Hematopoietic multipotent progenitor cell treated with erythropoietin and hydrocortisone succinate and interleukin-3 and kit ligand, for 15 days (in vitro differentiated cells): ENCODE results near the gene STOX1.
"Not testable (repeated sequence)": the region's sequence is repeated elsewhere in the genome, so short reads cannot be mapped to it uniquely, and the experiment has no call there.

ENCODE experiments used
- DNase-seq: peaks from one replicate; pipeline ENCODE4 v3.0.0-alpha.2; 2015; ENCODE audit warnings: low spot score

The STOX1 gene

DNA sequence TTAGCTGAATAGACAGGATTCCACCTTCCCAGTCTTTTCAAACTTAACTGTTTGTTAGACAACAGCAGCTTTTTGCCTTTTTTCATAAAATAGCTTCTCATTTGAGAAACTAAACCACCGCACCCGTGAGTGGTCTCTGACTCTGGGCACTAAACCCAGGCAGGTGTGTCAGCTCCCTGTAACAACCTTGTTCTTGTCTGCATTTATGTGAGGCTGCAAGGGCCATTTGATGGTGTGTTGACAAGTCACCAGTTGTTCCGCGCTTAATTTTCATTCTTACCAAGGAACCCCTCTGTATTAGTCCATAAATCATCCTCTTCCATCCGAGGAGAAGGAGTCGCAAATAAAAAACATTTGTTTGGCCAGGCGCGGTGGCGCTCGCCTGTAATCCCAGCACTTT is 1.5 kb downstream of the STOX1 start:
- DNase-seq = no peak

DNA sequence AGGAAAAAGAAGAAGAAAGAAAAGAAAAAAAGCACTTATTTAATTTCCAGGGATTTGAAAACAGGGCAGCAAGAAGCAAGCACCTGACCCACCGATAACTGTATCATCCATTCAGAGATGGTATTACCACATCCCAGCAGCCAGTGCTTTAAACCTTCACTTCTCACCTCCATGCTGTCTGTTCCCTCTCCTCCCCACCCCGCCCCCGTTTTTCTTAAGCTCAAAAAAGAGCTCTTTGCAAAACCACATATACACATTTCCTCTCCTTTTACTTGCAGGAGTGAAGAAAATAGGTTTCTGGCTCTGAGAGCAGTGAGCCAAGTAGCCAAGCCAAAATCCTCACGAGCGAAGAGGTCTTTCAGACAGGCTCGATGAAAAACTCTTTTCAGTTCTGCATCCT is 2.2 kb downstream of the STOX1 start:
- no peak for DNase-seq

GRCh38 chr10:68829952-68830351 is 2.6 kb downstream of the STOX1 start:
- no peak for DNase-seq

GRCh38 chr10:68831961-68832455 is 4.7 kb downstream of the STOX1 start:
- DNase-seq = no peak

GRCh38 chr10:68832601-68833000 is 5.3 kb downstream of the STOX1 start:
- no peak for DNase-seq

- DNase-seq = no peak
Observed at GRCh38 chr10:68837626-68838322, 10.4 kb downstream of the STOX1 start.

GRCh38 chr10:68840650-68841049 is 13.3 kb downstream of the STOX1 start:
- not testable (repeated sequence) for DNase-seq

DNA sequence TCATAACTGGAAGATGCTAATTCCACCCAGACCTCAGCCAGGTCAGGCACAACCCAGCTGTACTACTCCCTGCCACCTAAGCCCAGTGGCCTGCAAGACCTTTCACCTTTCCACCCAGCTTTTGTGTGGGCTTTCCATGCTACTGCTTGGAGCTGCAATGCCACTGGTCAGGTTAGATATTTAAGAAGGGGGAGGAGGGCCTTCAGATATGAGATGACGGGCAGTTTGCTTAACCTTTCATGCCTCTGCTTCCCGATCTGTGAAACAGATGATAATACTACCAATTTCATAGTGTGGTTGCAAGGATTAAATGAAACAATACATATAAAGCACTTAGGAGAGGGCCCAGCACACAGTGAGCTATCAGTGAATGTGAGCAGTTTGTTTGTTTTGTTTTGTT is 20.9 kb downstream of the STOX1 start:
- DNase-seq = no peak

- DNase-seq = no peak
Observed at GRCh38 chr10:68848806-68849205, 21.5 kb downstream of the STOX1 start.

- DNase-seq = no peak
Observed at GRCh38 chr10:68856352-68856751, 29.0 kb downstream of the STOX1 start.

DNA sequence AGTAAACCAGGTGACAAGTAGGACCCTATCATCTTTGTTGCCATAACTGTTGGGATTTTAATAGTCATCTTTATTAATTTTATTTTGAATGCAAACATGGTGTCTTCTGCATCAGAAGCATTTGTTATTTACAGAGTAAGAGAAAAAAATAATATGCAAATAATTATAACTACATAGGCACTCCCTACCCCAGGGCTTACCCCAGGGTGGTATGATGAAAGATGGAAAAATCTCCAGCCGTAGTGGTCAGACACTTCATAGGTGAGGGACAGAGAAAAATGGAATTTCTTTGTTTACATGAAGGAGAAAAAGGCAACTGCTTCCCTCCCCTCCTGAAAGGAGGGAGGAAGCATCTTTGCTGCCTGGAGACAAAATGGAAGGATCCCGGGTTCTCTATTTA is 29.7 kb downstream of the STOX1 start:
- DNase-seq = no peak

GRCh38 chr10:68861253-68861652 is 33.9 kb downstream of the STOX1 start:
- DNase-seq = no peak

DNA sequence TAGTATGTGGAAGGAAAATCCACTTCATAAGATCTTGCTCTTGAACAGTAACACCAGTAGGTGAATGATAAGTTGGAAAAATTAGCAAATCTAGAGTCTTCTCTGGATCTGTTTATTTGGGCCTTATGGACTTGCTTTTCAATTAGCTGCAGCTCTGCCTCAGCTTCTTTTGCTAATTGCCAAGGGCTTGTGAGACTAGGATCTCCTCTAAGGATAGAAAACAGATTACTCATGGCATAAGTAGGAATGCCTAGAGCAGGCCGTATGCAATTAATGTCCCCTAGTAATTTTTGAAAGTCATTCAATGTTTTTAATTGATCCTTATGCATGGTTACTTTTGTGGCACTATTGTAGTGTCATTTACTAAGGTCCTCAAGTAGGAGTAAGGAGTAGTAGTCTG is 37.3 kb downstream of the STOX1 start:
- DNase-seq = no peak

DNA sequence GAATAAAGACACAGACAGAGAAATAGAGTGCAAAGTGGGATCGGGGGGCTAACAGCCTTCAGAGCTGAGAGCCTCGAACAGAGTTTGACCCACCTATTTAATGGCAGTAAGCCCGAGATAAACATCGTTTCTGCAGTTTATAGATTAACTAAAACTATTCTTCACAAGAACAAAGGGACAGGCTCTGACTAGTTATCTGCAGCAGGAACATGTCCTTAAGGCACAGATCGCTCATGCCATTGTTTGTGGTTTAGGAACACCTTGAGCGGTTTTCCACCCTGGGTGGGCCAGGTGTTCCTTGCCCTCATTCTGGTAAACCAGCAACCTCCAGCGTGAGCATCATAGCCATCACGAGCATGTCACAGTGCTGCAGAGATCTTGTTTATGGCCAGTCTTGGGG is 40.8 kb downstream of the STOX1 start:
- not testable (repeated sequence) for DNase-seq

DNA sequence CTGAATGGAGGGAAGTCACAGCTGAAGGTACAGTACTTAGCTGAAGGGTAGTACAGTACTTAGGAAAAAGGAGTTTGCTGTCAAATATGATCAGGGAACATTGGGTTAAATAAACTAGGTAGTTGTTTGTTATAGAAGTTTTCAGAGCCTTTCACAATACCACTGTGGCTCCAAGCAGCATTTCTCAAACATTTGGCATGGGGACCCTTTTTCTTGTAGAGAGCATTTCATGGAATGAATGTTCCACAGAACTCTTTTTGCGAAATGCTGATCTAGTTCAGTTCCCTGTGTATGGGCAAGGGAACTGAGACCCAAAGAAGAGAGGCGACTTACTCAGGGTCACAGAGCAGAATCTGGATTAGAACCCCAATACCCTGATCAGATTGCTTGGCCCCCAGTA is 42.3 kb downstream of the STOX1 start:
- DNase-seq = no peak

DNA sequence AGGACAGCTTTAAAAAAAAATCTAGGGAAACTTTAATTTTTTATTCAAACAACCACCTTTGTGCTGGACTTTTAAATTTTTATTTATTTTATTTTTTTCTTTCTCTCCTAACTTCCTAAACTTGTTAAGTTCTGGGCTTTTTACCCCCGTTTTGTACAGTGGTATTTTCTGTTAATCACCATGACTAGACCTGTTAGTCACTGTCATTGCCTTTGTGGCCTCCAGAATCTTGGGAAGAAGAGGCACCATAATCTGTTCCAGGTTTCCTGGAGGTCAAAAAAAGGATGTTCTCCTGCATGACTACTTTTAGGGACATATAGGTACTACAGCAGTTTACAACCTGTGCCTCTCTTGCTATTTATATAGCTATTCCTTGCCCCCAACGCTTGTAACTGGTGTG is 42.7 kb downstream of the STOX1 start:
- no peak for DNase-seq

DNA sequence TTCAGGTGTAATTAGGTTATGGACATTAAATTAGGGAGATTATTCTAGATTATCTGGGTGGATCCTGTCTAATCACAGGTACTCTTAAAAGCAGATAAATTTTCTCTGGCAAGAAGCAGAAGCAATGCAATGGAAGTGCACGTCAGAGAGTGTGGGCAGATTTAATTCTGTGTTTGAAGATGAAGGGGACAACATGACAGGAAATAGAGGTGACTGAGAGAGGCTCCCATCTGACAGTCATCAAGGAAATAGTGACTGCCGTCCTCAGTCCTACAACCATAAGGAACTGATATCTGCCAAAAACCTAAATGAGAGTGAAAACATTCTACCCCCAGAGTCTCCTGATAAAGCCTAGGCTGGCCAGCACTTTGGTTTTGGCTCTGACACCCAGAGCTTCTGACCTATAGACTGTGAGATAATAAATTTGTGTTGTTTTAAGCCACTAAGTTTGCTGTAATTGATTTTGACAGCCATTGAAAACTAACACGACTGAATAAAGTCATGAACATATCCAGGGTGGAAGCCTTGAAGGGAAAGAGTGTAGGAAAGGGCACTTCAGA is 43.3 kb downstream of the STOX1 start:
- no peak for DNase-seq

GRCh38 chr10:68871105-68871711 is 43.9 kb downstream of the STOX1 start:
- no peak for DNase-seq

- DNase-seq = no peak
Observed at GRCh38 chr10:68871731-68872342, 44.5 kb downstream of the STOX1 start.

- DNase-seq = no peak
Observed at GRCh38 chr10:68876246-68877138, 49.2 kb downstream of the STOX1 start.

- DNase-seq = no peak
Observed at GRCh38 chr10:68877482-68878110, 50.3 kb downstream of the STOX1 start.

GRCh38 chr10:68878496-68878895 is 51.2 kb downstream of the STOX1 start:
- DNase-seq = no peak
